ENCODE results near the gene IQGAP2. TPM values are rescaled to one million over a fixed set of nuclear protein-coding genes. Genes with fewer than 3 reads are reported as not detected.

The IQGAP2 gene
- total and polyA plus RNA-seq, 2 of the 8 experiments (the other 6 are each of a cell fraction or from before 2014, with no cell fraction given): 19.7 to 66.0 TPM

- no peak for TF ChIP-seq EZH2 (IDR thresholded peaks at IDR 0.05; ENCODE audit: low read depth, low read length, severe bottlenecking)
- no peak for TF ChIP-seq HDAC6 (IDR thresholded peaks at IDR 0.05; ENCODE audit: low read depth, low read length)
- TF ChIP-seq SP2 (IDR thresholded peaks at IDR 0.05; ENCODE audit: low read length): no peak
- no peak for TF ChIP-seq JUND (IDR thresholded peaks at IDR 0.05; ENCODE audit: low read length)
- no peak for TF ChIP-seq CREB1 (IDR thresholded peaks at IDR 0.05)
- no peak for TF ChIP-seq TAF1 (IDR thresholded peaks at IDR 0.05; ENCODE audit: low read depth, low read length)
- no peak for TF ChIP-seq RBBP5 (IDR thresholded peaks at IDR 0.05; ENCODE audit: borderline replicate concordance, low read depth, low read length)
- TF ChIP-seq SAP30 (IDR thresholded peaks at IDR 0.05; ENCODE audit: insufficient read depth, insufficient replicate concordance, low read length): no peak
- TF ChIP-seq ATF2 (IDR thresholded peaks at IDR 0.05; ENCODE audit: low read length): no peak
- TF ChIP-seq CHD1 (IDR thresholded peaks at IDR 0.05; ENCODE audit: low read depth, low read length): no peak
Measured at GRCh38 chr5:76547242-76547890, 144.3 kb downstream of the IQGAP2 start (continued).

All from H1 (cell line).